HG03066 (cell line): ENCODE measurements around the gene ACSF3.
"Not testable (repeated sequence)": the region's sequence is repeated elsewhere in the genome, so short reads cannot be mapped to it uniquely, and the experiment has no call there.

Experiments
- ATAC-seq: cut with Tn5 transposase; IDR thresholded peaks from one replicate; pipeline ENCODE4 v1.9.1; 2021; ENCODE audit warnings: low read depth; ENCODE audit not compliant: unreplicated experiment

Gene ACSF3

DNA sequence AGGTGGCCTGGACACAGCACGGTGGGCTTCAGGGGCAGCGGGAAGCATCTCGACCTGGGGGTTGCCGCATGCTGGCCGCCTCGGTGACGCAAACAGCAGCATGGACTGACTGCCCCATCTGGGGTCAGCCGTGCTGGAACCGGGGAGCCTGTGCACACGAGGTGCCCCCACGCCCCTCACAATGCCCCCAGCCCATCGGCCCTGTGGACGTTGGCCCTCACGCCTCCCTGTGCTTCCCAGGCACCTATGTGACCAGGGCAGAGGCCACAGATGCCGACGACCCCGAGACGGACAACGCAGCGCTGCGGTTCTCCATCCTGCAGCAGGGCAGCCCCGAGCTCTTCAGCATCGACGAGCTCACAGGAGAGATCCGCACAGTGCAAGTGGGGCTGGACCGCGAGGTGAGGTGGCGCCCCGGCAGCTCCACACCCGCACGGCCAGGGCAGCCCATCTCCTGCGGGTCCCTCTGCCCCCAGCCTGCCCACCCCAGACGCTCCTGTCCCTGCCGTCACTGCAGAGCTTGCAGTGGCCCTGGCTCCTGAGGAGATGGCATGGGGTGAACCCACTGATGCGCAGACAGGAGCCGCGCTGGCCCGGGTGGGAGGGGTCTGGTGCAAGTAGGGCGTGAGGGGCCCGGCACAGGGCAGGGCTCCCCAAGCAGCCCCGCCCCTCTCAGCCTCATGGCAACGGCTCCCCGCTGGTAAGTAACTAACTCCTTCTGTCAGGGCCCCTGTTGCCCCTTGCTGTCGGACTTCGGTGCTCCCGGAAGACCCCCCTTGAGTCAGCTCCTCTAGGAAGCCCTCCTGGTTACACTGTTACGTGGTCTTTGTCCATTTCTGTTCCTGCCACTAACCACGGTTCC is 91.5 kb downstream of the ACSF3 start:
- no peak for ATAC-seq

- ATAC-seq = not testable (repeated sequence)
These were observed 92.4 kb downstream of the ACSF3 start for GRCh38 chr16:89185887-89186592.

- ATAC-seq = not testable (repeated sequence)
These were observed 93.0 kb downstream of the ACSF3 start for GRCh38 chr16:89186593-89187031.

GRCh38 chr16:89187032-89187769 is 93.5 kb downstream of the ACSF3 start:
- ATAC-seq = no peak

DNA sequence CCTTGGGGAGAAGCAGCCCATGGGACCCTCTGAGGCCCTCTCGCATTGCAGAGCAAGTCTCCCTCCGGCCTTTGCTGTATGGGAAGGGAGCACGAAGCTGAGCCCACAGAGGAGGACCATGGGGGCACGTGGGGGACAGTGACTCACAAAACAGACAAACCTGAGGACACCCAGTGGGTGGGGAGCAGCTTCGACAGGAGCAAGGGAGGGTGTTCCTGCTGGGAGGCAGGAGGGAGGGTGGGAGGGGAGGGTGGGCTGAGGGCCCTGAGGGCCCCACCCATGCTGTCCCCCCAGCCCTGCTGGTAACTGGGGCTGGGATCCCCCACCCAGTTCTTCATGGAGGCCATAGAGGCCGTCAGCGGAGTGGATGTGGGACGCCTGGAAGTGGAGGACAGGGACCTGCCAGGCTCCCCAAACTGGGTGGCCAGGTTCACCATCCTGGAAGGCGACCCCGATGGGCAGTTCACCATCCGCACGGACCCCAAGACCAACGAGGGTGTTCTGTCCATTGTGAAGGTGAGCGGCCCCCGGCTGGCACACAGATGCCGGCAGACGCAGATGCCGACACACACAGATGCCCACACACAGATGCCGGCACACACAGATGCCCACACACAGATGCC is 94.2 kb downstream of the ACSF3 start:
- no peak for ATAC-seq

DNA sequence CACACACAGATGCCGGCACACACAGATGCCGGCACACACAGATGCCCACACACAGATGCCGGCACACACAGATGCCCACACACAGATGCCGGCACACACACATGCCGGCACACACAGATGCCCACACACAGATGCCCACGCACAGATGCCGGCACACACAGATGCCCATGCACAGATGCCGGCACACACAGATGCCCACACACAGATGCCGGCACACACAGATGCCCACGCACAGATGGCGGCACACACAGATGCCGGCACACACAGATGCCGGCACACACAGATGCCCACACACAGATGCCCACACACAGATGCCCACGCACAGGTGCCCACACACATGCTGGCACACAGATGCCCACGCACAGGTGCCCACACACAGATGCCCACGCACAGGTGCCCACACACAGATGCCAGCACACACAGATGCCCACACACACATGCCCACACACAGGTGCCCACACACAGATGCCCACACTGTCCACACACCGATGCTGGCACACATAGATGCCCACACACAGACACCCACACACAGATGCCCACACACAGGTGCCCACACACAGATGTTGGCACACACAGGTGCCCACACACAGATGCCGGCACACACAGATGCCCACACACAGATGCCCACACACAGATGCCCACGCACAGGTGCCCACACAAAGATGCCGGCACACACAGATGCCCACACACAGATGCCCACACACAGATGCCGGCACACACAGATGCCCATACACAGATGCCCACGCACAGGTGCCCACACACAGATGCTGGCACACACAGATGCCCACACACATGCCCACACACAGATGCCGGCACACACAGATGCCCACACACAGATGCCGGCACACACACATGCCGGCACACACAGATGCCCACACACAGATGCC is 95.1 kb downstream of the ACSF3 start:
- not testable (repeated sequence) for ATAC-seq

GRCh38 chr16:89189358-89190025 is 95.8 kb downstream of the ACSF3 start:
- ATAC-seq = no peak

- ATAC-seq = no peak
These were observed 96.7 kb downstream of the ACSF3 start for GRCh38 chr16:89190150-89190958.

- no peak for ATAC-seq
These were observed 97.6 kb downstream of the ACSF3 start for GRCh38 chr16:89191033-89191900.

DNA sequence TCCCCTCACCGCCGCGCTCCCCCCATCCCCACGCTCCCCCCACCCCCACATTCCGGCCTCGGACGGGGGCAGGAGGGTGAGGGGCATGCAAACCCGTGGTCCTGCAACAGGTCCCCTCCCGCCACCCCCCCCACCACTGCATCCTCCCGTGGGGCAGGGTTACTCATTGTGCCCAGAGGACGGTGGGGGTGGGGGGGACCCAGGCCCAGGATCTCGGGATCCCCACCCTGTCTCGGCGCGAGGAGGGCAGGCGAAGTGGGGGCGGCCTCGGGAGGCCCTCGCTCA is 98.2 kb downstream of the ACSF3 start:
- no peak for ATAC-seq

DNA sequence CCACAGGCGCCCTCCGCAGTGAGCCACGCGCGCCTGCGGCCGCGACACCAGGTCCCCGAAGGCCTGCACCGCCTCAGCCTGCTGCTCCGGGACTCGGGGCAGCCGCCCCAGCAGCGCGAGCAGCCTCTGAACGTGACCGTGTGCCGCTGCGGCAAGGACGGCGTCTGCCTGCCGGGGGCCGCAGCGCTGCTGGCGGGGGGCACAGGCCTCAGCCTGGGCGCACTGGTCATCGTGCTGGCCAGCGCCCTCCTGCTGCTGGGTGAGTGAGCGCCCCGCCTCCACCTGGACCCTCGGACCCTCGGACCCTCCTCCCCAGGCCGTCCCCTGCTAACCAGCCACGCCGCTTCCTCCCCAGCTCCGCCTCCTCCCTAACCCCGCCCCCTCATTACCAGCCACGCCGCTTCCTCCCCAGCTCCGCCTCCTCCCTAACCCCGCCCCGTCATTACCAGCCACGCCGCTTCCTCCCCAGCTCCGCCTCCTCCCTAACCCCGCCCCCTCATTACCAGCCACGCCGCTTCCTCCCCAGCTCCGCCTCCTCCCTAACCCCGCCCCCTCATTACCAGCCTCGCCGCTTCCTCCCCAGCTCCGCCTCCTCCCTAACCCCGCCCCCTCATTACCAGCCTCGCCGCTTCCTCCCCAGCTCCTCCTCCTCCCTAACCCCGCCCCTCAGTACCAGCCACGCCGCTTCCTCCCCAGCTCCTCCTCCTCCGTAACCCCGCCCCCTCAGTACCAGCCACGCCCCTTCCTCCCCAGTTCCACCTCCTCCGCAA is 98.7 kb downstream of the ACSF3 start:
- ATAC-seq = not testable (repeated sequence)

GRCh38 chr16:89192956-89193575 is 99.4 kb downstream of the ACSF3 start:
- ATAC-seq = no peak

DNA sequence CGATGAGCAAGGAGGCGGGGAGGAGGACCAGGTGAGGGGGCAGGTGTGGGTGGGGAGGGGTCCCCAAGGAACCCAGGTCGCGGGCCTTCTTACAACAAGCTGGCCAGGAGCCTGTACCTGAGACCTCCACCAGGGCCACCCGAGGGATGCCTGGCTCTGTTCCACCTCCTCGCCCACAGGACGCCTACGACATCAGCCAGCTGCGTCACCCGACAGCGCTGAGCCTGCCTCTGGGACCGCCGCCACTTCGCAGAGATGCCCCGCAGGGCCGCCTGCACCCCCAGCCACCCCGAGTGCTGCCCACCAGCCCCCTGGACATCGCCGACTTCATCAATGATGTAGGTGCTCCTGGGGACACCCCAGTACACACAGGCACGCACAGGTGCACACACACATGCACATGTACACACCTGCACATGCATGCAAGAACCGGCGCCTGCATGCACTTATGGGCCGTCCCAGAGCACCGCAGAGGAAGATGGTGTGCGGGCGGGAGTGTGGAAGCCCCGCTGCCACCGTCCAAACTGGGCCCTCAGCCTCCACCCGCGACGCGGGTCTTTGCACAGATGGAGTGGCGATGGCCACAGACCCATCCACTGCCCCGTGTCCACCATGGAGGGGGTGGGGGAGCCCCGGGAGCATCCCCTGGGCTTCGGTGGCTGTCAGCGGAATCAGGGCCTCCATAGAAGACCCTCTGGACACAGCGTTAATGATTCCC is 100.1 kb downstream of the ACSF3 start:
- ATAC-seq = no peak

DNA sequence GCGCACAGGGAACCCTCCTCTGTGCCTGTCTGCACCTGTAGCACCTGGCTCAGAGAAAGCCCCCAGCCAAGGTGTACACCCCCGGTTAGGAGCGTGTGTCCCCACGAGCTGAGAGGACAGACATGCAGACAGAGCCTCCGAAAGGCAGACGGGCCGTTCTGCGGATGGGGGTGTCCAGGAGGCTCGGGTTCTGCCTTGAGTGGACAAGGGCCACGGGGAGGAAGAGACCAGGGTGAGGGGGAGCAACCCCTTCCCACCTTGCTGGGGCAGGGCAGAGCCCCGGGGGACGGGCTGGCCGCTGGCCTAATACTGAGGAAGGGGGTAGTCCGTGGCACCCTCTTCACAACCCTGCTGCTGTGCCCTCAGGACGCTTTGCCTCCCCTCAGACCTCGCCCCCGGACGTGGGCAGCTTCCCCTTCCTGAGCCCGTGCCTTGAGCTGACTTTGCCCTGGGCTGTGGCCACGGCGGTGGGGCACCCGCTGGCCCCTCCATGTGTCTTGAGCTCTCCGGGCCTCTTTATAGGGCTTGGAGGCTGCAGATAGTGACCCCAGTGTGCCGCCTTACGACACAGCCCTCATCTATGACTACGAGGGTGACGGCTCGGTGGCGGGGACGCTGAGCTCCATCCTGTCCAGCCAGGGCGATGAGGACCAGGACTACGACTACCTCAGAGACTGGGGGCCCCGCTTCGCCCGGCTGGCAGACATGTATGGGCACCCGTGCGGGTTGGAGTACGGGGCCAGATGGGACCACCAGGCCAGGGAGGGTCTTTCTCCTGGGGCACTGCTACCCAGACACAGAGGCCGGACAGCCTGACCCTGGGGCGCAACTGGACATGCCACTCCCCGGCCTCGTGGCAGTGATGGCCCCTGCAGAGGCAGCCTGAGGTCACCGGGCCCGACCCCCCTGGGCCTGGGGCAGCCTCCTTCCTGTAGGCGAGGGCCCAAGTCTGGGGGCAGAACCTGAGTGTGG is 101.0 kb downstream of the ACSF3 start:
- ATAC-seq = no peak
